Left colon (tissue), 2 donors: ENCODE data around the gene ROBO1. TPM values are rescaled to one million over a fixed set of nuclear protein-coding genes. Genes with fewer than 3 reads are reported as not detected.

Experiments used
- ATAC-seq: fragments of 200-7000 bp; cut with Tn5 transposase; one replicate; pipeline ENCODE4 v1.9.1; 2020; ENCODE audit warnings: mild to moderate bottlenecking, moderate library complexity
- DNase-seq, 2 donors: peaks; one replicate each; pipeline ENCODE4 v3.0.0-alpha.2; 2020
- intact Hi-C, 2 donors: fragments of 100-400 bp; cut with DNase I in 1 of 2; cut with micrococcal nuclease in 1 of 2; formaldehyde crosslinking; loops; one replicate each; pipeline versions ENCODE4 v1.11.2 to v1.14.0; 2022; cut with DNase I, micrococcal nuclease
- microRNA-seq, 2 donors: library from miRNA; unstranded; fragments of <30 nt; microRNA quantifications; one replicate each; pipeline versions ENCODE4 v1.1.0 to v1.2.0, GENCODE V29; 2020
- total RNA-seq, 2 donors: library from RNA; stranded (reverse); fragmentation: NEBNext Ultra II Directional; extraction: Animal tissue kit (Norgen Biotek cat#: 25700); gene quantifications; one replicate each; pipeline ENCODE4 v1.2.1, GENCODE V29; 2021
- donor health status: DM: no; HTN: no; CAD: no.
- donor health status: DM: yes; HTN: yes; CAD: no.

The ROBO1 gene
- total RNA-seq, 2 donors from 2014 or later, result 3.0 to 9.7 TPM

- ATAC-seq, result no peak
- DNase-seq, result no peak
- intact Hi-C loops, result no loop called here
These were observed 1197.3 kb downstream of the ROBO1 start for GRCh38 chr3:78570496-78570895.

- intact Hi-C loops, result no loop called here
- ATAC-seq (no peak), DNase-seq (no peak)
These were observed 1198.0 kb downstream of the ROBO1 start for GRCh38 chr3:78569804-78570203.

- ATAC-seq (no peak), DNase-seq (no peak)
- intact Hi-C loops, result no loop called here
These were observed 1202.1 kb downstream of the ROBO1 start for GRCh38 chr3:78565712-78566111.

- DNase-seq (no peak), ATAC-seq (no peak)
- intact Hi-C loops, result no loop called here
These were observed 1205.5 kb downstream of the ROBO1 start for GRCh38 chr3:78562328-78562727.

Small RNA genes lying within 50 kb of the gene (microRNA-seq; reads per million reads assigned to microRNA genes)
- gene MIR3923, result 0 reads per million in 2 donors
